Activated naive CD4-positive, alpha-beta T cell treated with anti-CD3 and anti-CD28 coated beads, Interleukin-2, amount 10 ng/mL, durations not matched to agents 7 days and 5 days (primary cell): ENCODE results near the gene ABL1.
"Not testable (repeated sequence)": the region's sequence is repeated elsewhere in the genome, so short reads cannot be mapped to it uniquely, and the experiment has no call there.

Experiments
- CTCF ChIA-PET: fragments of 350-600 bp; sonication (Branson Sonifier 250); formaldehyde crosslinking; loops from one replicate; lab custom pipeline; 2021; ENCODE audit warnings: antibody characterized with exemption; lab: Charles Lee
- DNase-seq: peaks from one replicate; pipeline ENCODE4 v3.0.0-alpha.2; 2020
- H3K27ac Mint-ChIP-seq: one replicate; pipeline ENCODE4 v1.8.0; 2021; ENCODE audit warnings: mild to moderate bottlenecking, moderate library complexity, mixed read lengths
- H3K27me3 Mint-ChIP-seq: one replicate; pipeline ENCODE4 v1.8.0; 2021; ENCODE audit warnings: mild to moderate bottlenecking, mixed read lengths
- H3K36me3 Mint-ChIP-seq: one replicate; pipeline ENCODE4 v1.8.0; 2021; ENCODE audit warnings: mixed read lengths
- H3K4me1 Mint-ChIP-seq: one replicate; pipeline ENCODE4 v1.8.0; 2021; ENCODE audit warnings: mixed read lengths
- H3K4me3 Mint-ChIP-seq: one replicate; pipeline ENCODE4 v1.8.0; 2021; ENCODE audit warnings: mild to moderate bottlenecking, moderate library complexity, mixed read lengths
- H3K9me3 Mint-ChIP-seq: one replicate; pipeline ENCODE4 v1.8.0; 2021; ENCODE audit warnings: mixed read lengths

ABL1 gene

GRCh38 chr9:130908878-130909355 is 73.9 kb downstream of the ABL1 start:
- DNase-seq = no peak
- H3K27ac Mint-ChIP-seq = no peak overlapping the region
- CTCF ChIA-PET = no interaction called here
- H3K36me3 Mint-ChIP-seq = no peaks in the 10 kb centered on the region
- no peaks in the 10 kb centered on the region for H3K4me1 Mint-ChIP-seq
- no peak overlapping the region for H3K4me3 Mint-ChIP-seq
- H3K9me3 Mint-ChIP-seq = no peaks in the 10 kb centered on the region
- peaks cover 7% of the 10 kb centered on the region for H3K27me3 Mint-ChIP-seq

- H3K27ac Mint-ChIP-seq, CTCF ChIA-PET, H3K4me1 Mint-ChIP-seq, H3K36me3 Mint-ChIP-seq, H3K9me3 Mint-ChIP-seq, DNase-seq, H3K27me3 Mint-ChIP-seq, H3K4me3 Mint-ChIP-seq: not testable (repeated sequence)
Observed at GRCh38 chr9:130910041-130910440, 75.0 kb downstream of the ABL1 start.

GRCh38 chr9:130910670-130911069 is 75.6 kb downstream of the ABL1 start:
- H3K36me3 Mint-ChIP-seq, H3K9me3 Mint-ChIP-seq, H3K27me3 Mint-ChIP-seq, DNase-seq, H3K4me3 Mint-ChIP-seq, CTCF ChIA-PET, H3K4me1 Mint-ChIP-seq, H3K27ac Mint-ChIP-seq: not testable (repeated sequence)

- no peaks in the 10 kb centered on the region for H3K9me3 Mint-ChIP-seq
- peaks cover 7% of the 10 kb centered on the region for H3K27me3 Mint-ChIP-seq
- no peaks in the 10 kb centered on the region for H3K36me3 Mint-ChIP-seq
- no peak for DNase-seq
- no peaks in the 10 kb centered on the region for H3K4me1 Mint-ChIP-seq
- CTCF ChIA-PET = interaction anchor here (1.2 kb wide), 1 partner anchor 42 kb away, joined by 3 read pairs; no protein-coding TSS in a partner anchor
- H3K4me3 Mint-ChIP-seq = no peak overlapping the region
- H3K27ac Mint-ChIP-seq = no peak overlapping the region
Observed at GRCh38 chr9:130911254-130912049, 76.4 kb downstream of the ABL1 start.

- DNase-seq = no peak
- no peaks in the 10 kb centered on the region for H3K4me1 Mint-ChIP-seq
Observed at GRCh38 chr9:130912932-130913598, 78.0 kb downstream of the ABL1 start.

GRCh38 chr9:130913599-130914416 is 78.8 kb downstream of the ABL1 start:
- H3K36me3 Mint-ChIP-seq = no peaks in the 10 kb centered on the region
- H3K4me3 Mint-ChIP-seq = no peak overlapping the region
- DNase-seq = no peak
- H3K9me3 Mint-ChIP-seq = no peaks in the 10 kb centered on the region
- CTCF ChIA-PET = interaction anchor here (0.7 kb wide), 1 partner anchor 44 kb away, joined by 3 read pairs; no protein-coding TSS in a partner anchor
- no peaks in the 10 kb centered on the region for H3K4me1 Mint-ChIP-seq
- H3K27me3 Mint-ChIP-seq = peaks cover 7% of the 10 kb centered on the region
- no peak overlapping the region for H3K27ac Mint-ChIP-seq

More at GRCh38 chr9:130912932-130913598, 78.0 kb downstream of the ABL1 start:
- no peaks in the 10 kb centered on the region for H3K36me3 Mint-ChIP-seq
- no peaks in the 10 kb centered on the region for H3K9me3 Mint-ChIP-seq
- CTCF ChIA-PET = no interaction called here
- H3K27me3 Mint-ChIP-seq = peaks cover 7% of the 10 kb centered on the region
- H3K27ac Mint-ChIP-seq = no peak overlapping the region
- H3K4me3 Mint-ChIP-seq = no peak overlapping the region

- no peak overlapping the region for H3K27ac Mint-ChIP-seq
- H3K9me3 Mint-ChIP-seq = no peaks in the 10 kb centered on the region
Observed at GRCh38 chr9:130914417-130915095, 79.5 kb downstream of the ABL1 start.

GRCh38 chr9:130915096-130915447 is 80.0 kb downstream of the ABL1 start:
- Mint-ChIP-seq H3K36me3 (no peaks in the 10 kb centered on the region), H3K4me1 (no peaks in the 10 kb centered on the region), H3K4me3 (no peak overlapping the region), H3K9me3 (no peaks in the 10 kb centered on the region), H3K27me3 (peaks cover 11% of the 10 kb centered on the region), H3K27ac (no peak overlapping the region)
- DNase-seq = no peak
- CTCF ChIA-PET = no interaction called here

More at GRCh38 chr9:130914417-130915095, 79.5 kb downstream of the ABL1 start:
- H3K36me3 Mint-ChIP-seq = no peaks in the 10 kb centered on the region
- H3K27me3 Mint-ChIP-seq = peaks cover 10% of the 10 kb centered on the region
- H3K4me3 Mint-ChIP-seq = no peak overlapping the region
- DNase-seq = no peak
- H3K4me1 Mint-ChIP-seq = no peaks in the 10 kb centered on the region
- CTCF ChIA-PET = interaction anchor here (0.7 kb wide), 1 partner anchor 45 kb away, joined by 3 read pairs; no protein-coding TSS in a partner anchor

GRCh38 chr9:130917168-130917960 is 82.3 kb downstream of the ABL1 start:
- Mint-ChIP-seq H3K27me3 (peaks cover 10% of the 10 kb centered on the region), H3K4me1 (no peaks in the 10 kb centered on the region), H3K9me3 (no peaks in the 10 kb centered on the region), H3K4me3 (no peak overlapping the region), H3K27ac (no peak overlapping the region), H3K36me3 (no peaks in the 10 kb centered on the region)
- CTCF ChIA-PET = interaction anchor here (0.6 to 0.8 kb wide), 2 partner anchors 11 to 95 kb away, joined by 3 read pairs; no protein-coding TSS in a partner anchor
- DNase-seq = no peak

- H3K27ac Mint-ChIP-seq = no peak overlapping the region
- CTCF ChIA-PET = interaction anchor here (0.8 to 1.0 kb wide), 2 partner anchors 10 to 52 kb away, joined by 3 to 4 read pairs; no protein-coding TSS in a partner anchor
- H3K4me3 Mint-ChIP-seq = no peak overlapping the region
- H3K27me3 Mint-ChIP-seq = peaks cover 11% of the 10 kb centered on the region
- H3K4me1 Mint-ChIP-seq = no peaks in the 10 kb centered on the region
- no peaks in the 10 kb centered on the region for H3K9me3 Mint-ChIP-seq
- H3K36me3 Mint-ChIP-seq = no peaks in the 10 kb centered on the region
- no peak for DNase-seq
Observed at GRCh38 chr9:130918101-130918825, 83.2 kb downstream of the ABL1 start.

GRCh38 chr9:130918826-130919558 is 83.9 kb downstream of the ABL1 start:
- Mint-ChIP-seq H3K27me3 (peaks cover 13% of the 10 kb centered on the region), H3K36me3 (no peaks in the 10 kb centered on the region), H3K4me3 (no peak overlapping the region), H3K27ac (no peak overlapping the region), H3K4me1 (no peaks in the 10 kb centered on the region), H3K9me3 (no peaks in the 10 kb centered on the region)
- CTCF ChIA-PET = interaction anchor here (1.0 kb wide), 1 partner anchor 53 kb away, joined by 4 read pairs; no protein-coding TSS in a partner anchor
- no peak for DNase-seq

- H3K4me3 Mint-ChIP-seq = no peak overlapping the region
- no peaks in the 10 kb centered on the region for H3K4me1 Mint-ChIP-seq
- no peaks in the 10 kb centered on the region for H3K36me3 Mint-ChIP-seq
- no peaks in the 10 kb centered on the region for H3K9me3 Mint-ChIP-seq
- no peak overlapping the region for H3K27ac Mint-ChIP-seq
- peaks cover 13% of the 10 kb centered on the region for H3K27me3 Mint-ChIP-seq
- no peak for DNase-seq
- CTCF ChIA-PET = no interaction called here
Observed at GRCh38 chr9:130919559-130920145, 84.6 kb downstream of the ABL1 start.
